WTC11 (cell line): ENCODE measurements around the gene ATXN10. TPM values are rescaled to one million over a fixed set of nuclear protein-coding genes. Genes with fewer than 3 reads are reported as not detected.

Experiments used
- ATAC-seq: fragments of 200-7000 bp; cut with Tn5 transposase; 2 replicates; pipeline ENCODE4 v1.10.0; 2021; ENCODE audit warnings: mild to moderate bottlenecking, moderate library complexity
- CTCF ChIA-PET: fragments of 300-600 bp; sonication (Branson Sonifier 250); formaldehyde crosslinking; loops from one replicate; lab custom pipeline; 2021; ENCODE audit warnings: antibody characterized with exemption; lab: Charles Lee
- POLR2A ChIA-PET: fragments of 350-600 bp; sonication (Branson Sonifier 250); formaldehyde crosslinking; loops from one replicate; lab custom pipeline; 2021; ENCODE audit warnings: antibody characterized with exemption; lab: Charles Lee
- DNase-seq: peaks from one replicate; pipeline ENCODE4 v3.0.0; 2021; ENCODE audit warnings: low spot score
- H3K27ac Mint-ChIP-seq: 2 replicates; pipeline ENCODE4 v1.8.0; 2021; ENCODE audit warnings: mixed read lengths
- H3K27me3 Mint-ChIP-seq: 2 replicates; pipeline ENCODE4 v1.8.0; 2021; ENCODE audit warnings: low read depth, mild to moderate bottlenecking, moderate library complexity, mixed read lengths
- H3K36me3 Mint-ChIP-seq: 2 replicates; pipeline ENCODE4 v1.8.0; 2021; ENCODE audit warnings: mixed read lengths
- H3K4me1 Mint-ChIP-seq: 2 replicates; pipeline ENCODE4 v1.8.0; 2022; ENCODE audit warnings: mixed read lengths
- H3K4me3 Mint-ChIP-seq: 2 replicates; pipeline ENCODE4 v1.8.0; 2021; ENCODE audit warnings: mild to moderate bottlenecking, moderate library complexity, mixed read lengths
- H3K9me3 Mint-ChIP-seq: 2 replicates; pipeline ENCODE4 v1.8.0; 2021; ENCODE audit warnings: mixed read lengths
- ATF1 ChIP-seq: sonication (generic); formaldehyde crosslinking; IDR thresholded peaks from 2 replicates; pipeline ENCODE4 v1.8.1; 2023; ENCODE audit warnings: mild to moderate bottlenecking, moderate library complexity, missing genetic modification reagents
- CBFB ChIP-seq: sonication (generic); formaldehyde crosslinking; IDR thresholded peaks from 2 replicates; pipeline ENCODE4 v1.8.1; 2022; ENCODE audit warnings: mild to moderate bottlenecking, low read depth, missing genetic modification reagents
- ELF4 ChIP-seq: sonication (generic); formaldehyde crosslinking; IDR thresholded peaks from 2 replicates; pipeline ENCODE4 v1.8.1; 2022; ENCODE audit warnings: low read depth, mild to moderate bottlenecking, moderate library complexity, missing genetic modification reagents
- ETV6 ChIP-seq: sonication (generic); formaldehyde crosslinking; IDR thresholded peaks from 2 replicates; pipeline ENCODE4 v1.8.1; 2022; ENCODE audit warnings: mild to moderate bottlenecking, missing genetic modification reagents
- FOXJ3 ChIP-seq: sonication (generic); formaldehyde crosslinking; IDR thresholded peaks from 2 replicates; pipeline ENCODE4 v1.9.0; 2021; ENCODE audit warnings: missing genetic modification reagents, mild to moderate bottlenecking, borderline replicate concordance
- HMGA2 ChIP-seq: fragments of 250-450 bp; sonication (Bioruptor Pico); IDR thresholded peaks from 2 replicates; pipeline ENCODE4 v1.4.0; 2021; ENCODE audit warnings: mild to moderate bottlenecking, moderate library complexity
- IRF2 ChIP-seq: sonication (generic); formaldehyde crosslinking; IDR thresholded peaks from 2 replicates; pipeline ENCODE4 v1.8.0; 2022; ENCODE audit warnings: low read depth, missing genetic modification reagents, borderline replicate concordance
- KAT7 ChIP-seq: sonication (generic); formaldehyde crosslinking; IDR thresholded peaks from 2 replicates; pipeline ENCODE4 v1.8.1; 2023; ENCODE audit warnings: missing genetic modification reagents, mild to moderate bottlenecking, borderline replicate concordance
- NFATC4 ChIP-seq: fragments of 250-450 bp; sonication (Bioruptor Pico); IDR thresholded peaks from 2 replicates; pipeline ENCODE4 v1.9.0; 2021; ENCODE audit warnings: mild to moderate bottlenecking
- NFYB ChIP-seq: sonication (generic); formaldehyde crosslinking; conservative IDR thresholded peaks from 2 replicates; pipeline ENCODE4 v1.8.0; 2022; ENCODE audit warnings: low read depth, missing genetic modification reagents
- PRRX2 ChIP-seq: fragments of 250-450 bp; sonication (Bioruptor Pico); IDR thresholded peaks from 2 replicates; pipeline ENCODE4 v1.8.0; 2021; ENCODE audit warnings: mild to moderate bottlenecking
- SMAD4 ChIP-seq: sonication (generic); formaldehyde crosslinking; IDR thresholded peaks from 2 replicates; pipeline ENCODE4 v1.8.0; 2022; ENCODE audit warnings: mild to moderate bottlenecking, missing genetic modification reagents
- ZNF317 ChIP-seq: sonication (generic); formaldehyde crosslinking; IDR thresholded peaks from 2 replicates; pipeline ENCODE4 v1.8.1; 2023; ENCODE audit warnings: low read depth, mild to moderate bottlenecking, moderate library complexity, missing genetic modification reagents, borderline replicate concordance
- ZNF416 ChIP-seq: fragments of 250-450 bp; sonication (Bioruptor Pico); IDR thresholded peaks from 2 replicates; pipeline ENCODE4 v1.9.0; 2021; ENCODE audit warnings: mild to moderate bottlenecking, inconsistent platforms
- total RNA-seq: library from RNA; stranded (reverse); gene quantifications from 3 replicates; pipeline ENCODE4 v1.2.3, GENCODE V29; 2021
- TF ChIP-seq, protein P1 (sequence below): sonication (generic); formaldehyde crosslinking; IDR thresholded peaks from 2 replicates; pipeline ENCODE4 v1.8.1; 2023; ENCODE audit warnings: mild to moderate bottlenecking, missing genetic modification reagents
- TF ChIP-seq, protein P2 (sequence below): sonication (generic); formaldehyde crosslinking; IDR thresholded peaks from 2 replicates; pipeline ENCODE4 v1.8.1; 2023; ENCODE audit warnings: mild to moderate bottlenecking, moderate library complexity, missing genetic modification reagents
- TF ChIP-seq, protein P3 (sequence below): sonication (generic); formaldehyde crosslinking; IDR thresholded peaks from 2 replicates; pipeline ENCODE4 v1.8.0; 2022; ENCODE audit warnings: mild to moderate bottlenecking, missing genetic modification reagents
- TF ChIP-seq, protein P4 (sequence below): sonication (generic); formaldehyde crosslinking; IDR thresholded peaks from 2 replicates; pipeline ENCODE4 v1.8.0; 2023; ENCODE audit warnings: missing genetic modification reagents
- TF ChIP-seq, protein P5 (sequence below): sonication (generic); formaldehyde crosslinking; IDR thresholded peaks from 2 replicates; pipeline ENCODE4 v1.8.0; 2023; ENCODE audit warnings: mild to moderate bottlenecking, missing genetic modification reagents
- TF ChIP-seq, protein P6 (sequence below): sonication (generic); formaldehyde crosslinking; IDR thresholded peaks from 2 replicates; pipeline ENCODE4 v1.8.1; 2022; ENCODE audit warnings: missing genetic modification reagents, borderline replicate concordance

The ATXN10 gene
- total RNA-seq, 1 experiment from 2014 or later = 185 TPM

DNA sequence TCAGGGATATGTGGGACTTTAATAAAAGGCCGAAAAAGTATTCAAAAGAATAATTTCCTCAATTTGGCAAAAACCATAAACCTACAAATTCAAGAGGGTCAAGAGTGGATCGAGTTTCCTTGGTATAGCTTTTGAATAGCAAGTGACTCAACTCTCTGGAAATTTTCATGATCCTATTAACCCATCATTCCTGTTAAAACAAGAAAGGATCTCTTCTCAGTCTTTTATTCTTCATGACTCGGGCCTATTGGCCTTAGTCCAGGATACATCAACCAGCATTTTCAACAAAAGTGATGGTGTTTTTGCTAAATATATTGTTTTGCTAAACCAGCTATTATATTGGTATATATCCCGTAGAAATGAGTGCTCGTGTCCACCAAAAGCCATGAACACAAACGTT lies 110.3 kb downstream of the ATXN10 start:
- no peak for ATAC-seq
- DNase-seq = no peak
- TF ChIP-seq ETV6 (CRISPR knock-in tag) = no peak
- no peak for TF ChIP-seq NFYB (CRISPR knock-in tag)
- TF ChIP-seq KAT7 (CRISPR knock-in tag) = no peak
- TF ChIP-seq, protein P1, sequence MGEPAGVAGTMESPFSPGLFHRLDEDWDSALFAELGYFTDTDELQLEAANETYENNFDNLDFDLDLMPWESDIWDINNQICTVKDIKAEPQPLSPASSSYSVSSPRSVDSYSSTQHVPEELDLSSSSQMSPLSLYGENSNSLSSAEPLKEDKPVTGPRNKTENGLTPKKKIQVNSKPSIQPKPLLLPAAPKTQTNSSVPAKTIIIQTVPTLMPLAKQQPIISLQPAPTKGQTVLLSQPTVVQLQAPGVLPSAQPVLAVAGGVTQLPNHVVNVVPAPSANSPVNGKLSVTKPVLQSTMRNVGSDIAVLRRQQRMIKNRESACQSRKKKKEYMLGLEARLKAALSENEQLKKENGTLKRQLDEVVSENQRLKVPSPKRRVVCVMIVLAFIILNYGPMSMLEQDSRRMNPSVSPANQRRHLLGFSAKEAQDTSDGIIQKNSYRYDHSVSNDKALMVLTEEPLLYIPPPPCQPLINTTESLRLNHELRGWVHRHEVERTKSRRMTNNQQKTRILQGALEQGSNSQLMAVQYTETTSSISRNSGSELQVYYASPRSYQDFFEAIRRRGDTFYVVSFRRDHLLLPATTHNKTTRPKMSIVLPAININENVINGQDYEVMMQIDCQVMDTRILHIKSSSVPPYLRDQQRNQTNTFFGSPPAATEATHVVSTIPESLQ (CRISPR knock-in tag) = no peak
- TF ChIP-seq, protein P2, sequence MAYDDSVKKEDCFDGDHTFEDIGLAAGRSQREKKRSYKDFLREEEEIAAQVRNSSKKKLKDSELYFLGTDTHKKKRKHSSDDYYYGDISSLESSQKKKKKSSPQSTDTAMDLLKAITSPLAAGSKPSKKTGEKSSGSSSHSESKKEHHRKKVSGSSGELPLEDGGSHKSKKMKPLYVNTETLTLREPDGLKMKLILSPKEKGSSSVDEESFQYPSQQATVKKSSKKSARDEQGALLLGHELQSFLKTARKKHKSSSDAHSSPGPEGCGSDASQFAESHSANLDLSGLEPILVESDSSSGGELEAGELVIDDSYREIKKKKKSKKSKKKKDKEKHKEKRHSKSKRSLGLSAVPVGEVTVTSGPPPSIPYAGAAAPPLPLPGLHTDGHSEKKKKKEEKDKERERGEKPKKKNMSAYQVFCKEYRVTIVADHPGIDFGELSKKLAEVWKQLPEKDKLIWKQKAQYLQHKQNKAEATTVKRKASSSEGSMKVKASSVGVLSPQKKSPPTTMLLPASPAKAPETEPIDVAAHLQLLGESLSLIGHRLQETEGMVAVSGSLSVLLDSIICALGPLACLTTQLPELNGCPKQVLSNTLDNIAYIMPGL = no peak
- no peak for TF ChIP-seq IRF2
- TF ChIP-seq CBFB (CRISPR knock-in tag) = no peak
- TF ChIP-seq, protein P3, sequence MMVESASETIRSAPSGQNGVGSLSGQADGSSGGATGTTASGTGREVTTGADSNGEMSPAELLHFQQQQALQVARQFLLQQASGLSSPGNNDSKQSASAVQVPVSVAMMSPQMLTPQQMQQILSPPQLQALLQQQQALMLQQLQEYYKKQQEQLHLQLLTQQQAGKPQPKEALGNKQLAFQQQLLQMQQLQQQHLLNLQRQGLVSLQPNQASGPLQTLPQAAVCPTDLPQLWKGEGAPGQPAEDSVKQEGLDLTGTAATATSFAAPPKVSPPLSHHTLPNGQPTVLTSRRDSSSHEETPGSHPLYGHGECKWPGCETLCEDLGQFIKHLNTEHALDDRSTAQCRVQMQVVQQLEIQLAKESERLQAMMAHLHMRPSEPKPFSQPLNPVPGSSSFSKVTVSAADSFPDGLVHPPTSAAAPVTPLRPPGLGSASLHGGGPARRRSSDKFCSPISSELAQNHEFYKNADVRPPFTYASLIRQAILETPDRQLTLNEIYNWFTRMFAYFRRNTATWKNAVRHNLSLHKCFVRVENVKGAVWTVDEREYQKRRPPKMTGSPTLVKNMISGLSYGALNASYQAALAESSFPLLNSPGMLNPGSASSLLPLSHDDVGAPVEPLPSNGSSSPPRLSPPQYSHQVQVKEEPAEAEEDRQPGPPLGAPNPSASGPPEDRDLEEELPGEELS (CRISPR knock-in tag) = no peak
- no peak for TF ChIP-seq FOXJ3 (CRISPR knock-in tag)
- Mint-ChIP-seq H3K27ac (no peak overlapping the region; the same call in 1 of the 2 replicates), H3K4me3 (no peak overlapping the region), H3K27me3 (no peaks in the 10 kb centered on the region), H3K36me3 (peaks cover 5% of the 10 kb centered on the region; the same call in 1 of the 2 replicates), H3K4me1 (peaks cover 41% of the 10 kb centered on the region), H3K9me3 (no peaks in the 10 kb centered on the region)
- POLR2A ChIA-PET = no interaction called here
- CTCF ChIA-PET = interaction anchor here (1.6 kb wide), 1 partner anchor 50 kb away, joined by 4 read pairs; no protein-coding TSS in a partner anchor

DNA sequence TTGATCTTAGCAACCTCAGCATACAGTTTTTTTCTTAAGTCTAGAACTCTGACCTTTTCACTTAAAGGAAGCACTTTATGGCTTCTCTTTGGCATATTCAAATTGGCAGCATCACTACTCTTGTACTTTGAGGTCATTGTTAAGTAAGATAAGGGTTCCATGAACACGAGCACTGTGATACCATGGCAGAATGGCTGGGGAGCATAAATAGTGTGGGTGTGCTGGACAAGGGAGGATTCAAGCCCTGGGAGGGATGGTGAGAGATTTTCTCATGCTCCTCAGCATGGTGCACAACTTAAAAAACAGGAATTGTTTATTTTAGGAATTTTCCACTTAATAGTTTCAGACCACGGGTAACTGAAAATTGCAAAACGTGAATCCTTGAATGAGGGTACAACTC lies 111.4 kb downstream of the ATXN10 start:
- Mint-ChIP-seq H3K4me1 (peaks cover 46% of the 10 kb centered on the region), H3K36me3 (peaks cover 5% of the 10 kb centered on the region; the same call in 1 of the 2 replicates), H3K27me3 (no peaks in the 10 kb centered on the region), H3K27ac (peak overlapping the region; percentile 55; the same call in 1 of the 2 replicates), H3K9me3 (no peaks in the 10 kb centered on the region), H3K4me3 (no peak overlapping the region)
- DNase-seq (no peak), ATAC-seq (no peak)
- ChIA-PET POLR2A (no interaction called here), CTCF (no interaction called here)
- TF ChIP-seq, protein P4, sequence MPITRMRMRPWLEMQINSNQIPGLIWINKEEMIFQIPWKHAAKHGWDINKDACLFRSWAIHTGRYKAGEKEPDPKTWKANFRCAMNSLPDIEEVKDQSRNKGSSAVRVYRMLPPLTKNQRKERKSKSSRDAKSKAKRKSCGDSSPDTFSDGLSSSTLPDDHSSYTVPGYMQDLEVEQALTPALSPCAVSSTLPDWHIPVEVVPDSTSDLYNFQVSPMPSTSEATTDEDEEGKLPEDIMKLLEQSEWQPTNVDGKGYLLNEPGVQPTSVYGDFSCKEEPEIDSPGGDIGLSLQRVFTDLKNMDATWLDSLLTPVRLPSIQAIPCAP (CRISPR knock-in tag) = no peak
- TF ChIP-seq ZNF416 (CRISPR knock-in tag) (no peak), ATF1 (CRISPR knock-in tag) (no peak), HMGA2 (CRISPR knock-in tag) (no peak), NFATC4 (CRISPR knock-in tag) (no peak), SMAD4 (CRISPR knock-in tag) (no peak), ZNF317 (CRISPR knock-in tag) (no peak), ELF4 (CRISPR knock-in tag) (no peak), PRRX2 (CRISPR knock-in tag) (no peak)
- TF ChIP-seq, protein P5, sequence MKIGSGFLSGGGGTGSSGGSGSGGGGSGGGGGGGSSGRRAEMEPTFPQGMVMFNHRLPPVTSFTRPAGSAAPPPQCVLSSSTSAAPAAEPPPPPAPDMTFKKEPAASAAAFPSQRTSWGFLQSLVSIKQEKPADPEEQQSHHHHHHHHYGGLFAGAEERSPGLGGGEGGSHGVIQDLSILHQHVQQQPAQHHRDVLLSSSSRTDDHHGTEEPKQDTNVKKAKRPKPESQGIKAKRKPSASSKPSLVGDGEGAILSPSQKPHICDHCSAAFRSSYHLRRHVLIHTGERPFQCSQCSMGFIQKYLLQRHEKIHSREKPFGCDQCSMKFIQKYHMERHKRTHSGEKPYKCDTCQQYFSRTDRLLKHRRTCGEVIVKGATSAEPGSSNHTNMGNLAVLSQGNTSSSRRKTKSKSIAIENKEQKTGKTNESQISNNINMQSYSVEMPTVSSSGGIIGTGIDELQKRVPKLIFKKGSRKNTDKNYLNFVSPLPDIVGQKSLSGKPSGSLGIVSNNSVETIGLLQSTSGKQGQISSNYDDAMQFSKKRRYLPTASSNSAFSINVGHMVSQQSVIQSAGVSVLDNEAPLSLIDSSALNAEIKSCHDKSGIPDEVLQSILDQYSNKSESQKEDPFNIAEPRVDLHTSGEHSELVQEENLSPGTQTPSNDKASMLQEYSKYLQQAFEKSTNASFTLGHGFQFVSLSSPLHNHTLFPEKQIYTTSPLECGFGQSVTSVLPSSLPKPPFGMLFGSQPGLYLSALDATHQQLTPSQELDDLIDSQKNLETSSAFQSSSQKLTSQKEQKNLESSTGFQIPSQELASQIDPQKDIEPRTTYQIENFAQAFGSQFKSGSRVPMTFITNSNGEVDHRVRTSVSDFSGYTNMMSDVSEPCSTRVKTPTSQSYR (CRISPR knock-in tag) = no peak
- TF ChIP-seq, protein P1 (CRISPR knock-in tag) = no peak
- TF ChIP-seq, protein P6, sequence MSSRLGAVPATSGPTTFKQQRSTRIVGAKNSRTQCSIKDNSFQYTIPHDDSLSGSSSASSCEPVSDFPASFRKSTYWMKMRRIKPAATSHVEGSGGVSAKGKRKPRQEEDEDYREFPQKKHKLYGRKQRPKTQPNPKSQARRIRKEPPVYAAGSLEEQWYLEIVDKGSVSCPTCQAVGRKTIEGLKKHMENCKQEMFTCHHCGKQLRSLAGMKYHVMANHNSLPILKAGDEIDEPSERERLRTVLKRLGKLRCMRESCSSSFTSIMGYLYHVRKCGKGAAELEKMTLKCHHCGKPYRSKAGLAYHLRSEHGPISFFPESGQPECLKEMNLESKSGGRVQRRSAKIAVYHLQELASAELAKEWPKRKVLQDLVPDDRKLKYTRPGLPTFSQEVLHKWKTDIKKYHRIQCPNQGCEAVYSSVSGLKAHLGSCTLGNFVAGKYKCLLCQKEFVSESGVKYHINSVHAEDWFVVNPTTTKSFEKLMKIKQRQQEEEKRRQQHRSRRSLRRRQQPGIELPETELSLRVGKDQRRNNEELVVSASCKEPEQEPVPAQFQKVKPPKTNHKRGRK = no peak
- TF ChIP-seq, protein P3 (CRISPR knock-in tag) = no peak
